NCI-H2227 treated with DMSO at 0.1 percent for 48 hours (cell line): ENCODE data around the gene ZNF384.

ENCODE experiments used
- DNase-seq: peaks from one replicate; lab custom pipeline; 2025; lab: John Stamatoyannopoulos, UW

Gene ZNF384

DNA sequence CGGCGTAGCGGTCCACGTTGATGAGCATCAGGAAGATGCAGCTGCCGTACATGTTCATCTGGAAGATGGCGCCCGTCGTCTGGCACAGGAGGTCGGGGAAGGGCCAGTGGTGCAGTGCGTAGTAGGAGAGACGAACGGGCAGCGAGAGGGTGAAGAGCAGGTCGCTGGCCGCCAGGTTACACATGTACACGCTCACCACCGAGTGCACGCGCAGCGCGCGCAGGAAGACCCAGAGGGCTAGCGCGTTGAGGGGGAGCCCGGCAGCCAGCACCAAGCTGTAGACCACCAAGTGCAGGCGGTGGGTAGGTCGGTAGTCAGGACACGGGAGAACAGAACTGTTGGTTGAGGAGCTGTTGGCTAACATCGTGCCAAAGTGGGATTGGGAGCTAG, 68.3 kb downstream of the ZNF384 start:
- no peak for DNase-seq

DNA sequence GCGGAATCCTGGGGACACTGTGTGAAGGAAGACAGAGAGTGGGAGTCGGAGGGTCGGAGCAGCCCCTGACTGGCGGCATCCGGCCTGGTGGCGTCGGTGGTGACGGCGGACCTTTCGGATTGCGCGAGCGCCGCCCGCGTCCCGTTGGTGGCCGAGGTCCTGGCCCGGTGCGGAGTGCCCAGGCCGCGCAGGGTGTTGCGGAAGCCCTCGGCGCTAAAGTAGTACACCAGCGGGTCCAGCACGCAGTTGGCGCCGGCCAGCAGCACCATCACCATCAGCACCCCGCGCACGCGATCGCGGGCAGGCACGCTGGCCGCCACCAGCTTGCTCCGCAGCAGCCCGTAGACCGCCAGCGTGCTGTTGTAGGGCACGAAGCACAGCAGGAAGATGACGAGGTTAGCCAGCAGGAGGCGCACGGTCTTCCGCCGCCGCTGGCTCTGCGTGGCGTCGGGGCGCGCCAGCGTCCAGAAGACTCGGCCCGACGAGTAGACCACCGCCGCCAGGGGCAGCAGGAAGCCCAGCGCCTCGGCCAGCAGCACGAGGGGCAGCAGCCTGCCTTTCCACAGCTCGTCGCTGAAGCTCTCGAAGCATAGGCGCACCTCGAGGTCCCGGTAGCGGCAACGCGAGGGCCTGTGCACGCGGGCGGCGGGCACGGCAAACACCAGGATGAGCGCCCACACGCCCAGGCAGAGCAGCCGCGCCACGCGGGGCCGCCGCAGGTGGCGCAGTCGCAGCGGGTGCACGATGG, 68.9 kb downstream of the ZNF384 start:
- no peak for DNase-seq

DNA sequence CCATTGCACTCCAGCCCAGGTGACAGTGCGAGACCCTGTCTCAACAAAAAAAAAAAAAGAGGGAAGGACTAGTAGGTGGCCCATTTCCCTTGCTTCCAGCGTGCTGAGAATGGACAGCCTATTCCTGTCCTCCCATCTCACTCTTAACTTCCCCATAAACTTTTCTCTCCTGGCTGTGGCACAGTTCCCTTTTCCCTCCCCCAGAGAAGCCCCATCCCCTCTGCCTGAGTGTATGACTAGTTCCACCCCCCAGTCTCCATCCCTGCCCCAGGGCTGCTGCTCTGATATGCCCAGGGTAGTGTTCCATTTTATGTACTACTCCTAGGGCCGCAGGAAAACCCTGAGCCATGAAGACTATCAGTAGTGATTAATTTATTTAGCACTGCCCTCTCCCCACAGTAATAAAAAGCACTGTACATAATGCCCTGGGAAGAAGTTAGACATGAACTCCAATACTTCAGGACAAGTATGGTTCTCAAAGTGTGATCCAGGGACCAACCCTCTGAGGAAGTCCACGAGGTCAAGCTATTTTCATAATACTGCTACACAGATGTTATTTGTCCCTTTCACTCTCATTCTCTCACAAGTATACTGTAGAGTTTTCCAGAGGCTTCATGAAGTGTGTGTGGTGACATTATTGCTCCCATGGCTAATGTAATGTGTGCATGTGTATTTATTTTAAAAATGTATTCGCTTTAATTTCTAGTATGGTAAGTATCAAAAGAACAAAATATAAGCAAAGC, 70.5 kb downstream of the ZNF384 start:
- no peak for DNase-seq
